ENCODE data around the gene CTAGE1. TPM values are rescaled to one million over a fixed set of nuclear protein-coding genes. Genes with fewer than 3 reads are reported as not detected.

CTAGE1 gene
- total and polyA plus RNA-seq, 4 donors = 0.06 TPM; not detected in 3

- 73 to 80% methylated on average over 5 of the region's 5 CpGs for WGBS, 2 donors
- H3K36me3 ChIP-seq (ENCODE audit: control insufficient read depth in 4 of 4, insufficient read depth in 4 of 4, low read length in 4 of 4) = no peaks in the 10 kb centered on the region
- H3K4me1 ChIP-seq (ENCODE audit: control insufficient read depth in 5 of 5, insufficient read depth in 5 of 5, low read length in 5 of 5) = peaks cover 0 to 10% (median 0%) of the 10 kb centered on the region in 5 donors
- DNase-seq (peak in 1 of 3 donors; percentile 17), ATAC-seq (ENCODE audit: insufficient read depth, low FRiP score) (no peak)
- no peak overlapping the region for H3K27ac ChIP-seq (ENCODE audit: low read depth in 1 of 2, low read length in 1 of 2)
- H3K9me3 ChIP-seq (ENCODE audit: control insufficient read depth in 4 of 4, insufficient read depth in 3 of 4, low read length in 3 of 4) = peaks cover 0 to 2% (median 0%) of the 10 kb centered on the region in 4 donors
- H3K4me3 ChIP-seq = no peak overlapping the region
- H3K9ac ChIP-seq (ENCODE audit: insufficient read depth in 1 of 2, low read length in 2 of 2) = no peak overlapping the region
- H3K27me3 ChIP-seq (ENCODE audit: control insufficient read depth in 3 of 3, insufficient read depth in 3 of 3, low read length in 2 of 3) = no peaks in the 10 kb centered on the region
- TF ChIP-seq, protein P1, sequence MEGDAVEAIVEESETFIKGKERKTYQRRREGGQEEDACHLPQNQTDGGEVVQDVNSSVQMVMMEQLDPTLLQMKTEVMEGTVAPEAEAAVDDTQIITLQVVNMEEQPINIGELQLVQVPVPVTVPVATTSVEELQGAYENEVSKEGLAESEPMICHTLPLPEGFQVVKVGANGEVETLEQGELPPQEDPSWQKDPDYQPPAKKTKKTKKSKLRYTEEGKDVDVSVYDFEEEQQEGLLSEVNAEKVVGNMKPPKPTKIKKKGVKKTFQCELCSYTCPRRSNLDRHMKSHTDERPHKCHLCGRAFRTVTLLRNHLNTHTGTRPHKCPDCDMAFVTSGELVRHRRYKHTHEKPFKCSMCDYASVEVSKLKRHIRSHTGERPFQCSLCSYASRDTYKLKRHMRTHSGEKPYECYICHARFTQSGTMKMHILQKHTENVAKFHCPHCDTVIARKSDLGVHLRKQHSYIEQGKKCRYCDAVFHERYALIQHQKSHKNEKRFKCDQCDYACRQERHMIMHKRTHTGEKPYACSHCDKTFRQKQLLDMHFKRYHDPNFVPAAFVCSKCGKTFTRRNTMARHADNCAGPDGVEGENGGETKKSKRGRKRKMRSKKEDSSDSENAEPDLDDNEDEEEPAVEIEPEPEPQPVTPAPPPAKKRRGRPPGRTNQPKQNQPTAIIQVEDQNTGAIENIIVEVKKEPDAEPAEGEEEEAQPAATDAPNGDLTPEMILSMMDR (IDR thresholded peaks at IDR 0.05; ENCODE audit: control extremely low read depth, extremely low read depth) = no peak
Measured at GRCh38 chr18:22387364-22387763, 30.4 kb downstream of the CTAGE1 start.

DNA sequence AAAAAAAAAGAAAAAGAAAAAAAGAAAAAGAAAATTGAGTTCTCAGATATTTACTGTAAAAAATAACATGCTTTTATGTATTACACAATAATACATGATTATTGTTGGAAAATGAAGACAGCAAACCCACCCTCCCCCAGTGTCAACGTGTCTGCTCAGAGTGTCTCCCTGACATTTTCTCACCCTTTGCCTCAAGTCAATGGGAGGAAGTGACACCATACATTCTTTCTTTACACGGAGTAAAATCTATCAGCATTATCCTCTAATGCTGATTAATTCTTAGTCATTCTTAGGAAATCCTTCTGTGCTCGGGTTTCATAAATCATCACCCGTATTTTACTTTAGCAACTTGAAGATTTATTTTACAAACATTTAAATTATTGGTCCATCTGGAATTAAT lies 32.0 kb downstream of the CTAGE1 start:
- Histone ChIP-seq H3K4me1 (ENCODE audit: control insufficient read depth in 5 of 5, insufficient read depth in 5 of 5, low read length in 5 of 5) (no peaks in the 10 kb centered on the region), H3K27me3 (ENCODE audit: control insufficient read depth in 3 of 3, insufficient read depth in 3 of 3, low read length in 2 of 3) (no peaks in the 10 kb centered on the region), H3K27ac (ENCODE audit: low read depth in 1 of 2, low read length in 1 of 2) (no peak overlapping the region), H3K9me3 (ENCODE audit: control insufficient read depth in 4 of 4, insufficient read depth in 3 of 4, low read length in 3 of 4) (peaks cover 0 to 2% (median 0%) of the 10 kb centered on the region in 4 donors), H3K4me3 (no peak overlapping the region), H3K36me3 (ENCODE audit: control insufficient read depth in 4 of 4, insufficient read depth in 4 of 4, low read length in 4 of 4) (no peaks in the 10 kb centered on the region), H3K9ac (ENCODE audit: insufficient read depth in 1 of 2, low read length in 2 of 2) (no peak overlapping the region)
- TF ChIP-seq, protein P1 (IDR thresholded peaks at IDR 0.05; ENCODE audit: control extremely low read depth, extremely low read depth) = no peak
- 37 to 47% methylated on average over 4 of the region's 4 CpGs for WGBS, 2 donors
- ATAC-seq (ENCODE audit: insufficient read depth, low FRiP score) (no peak), DNase-seq (peak in 1 of 3 donors; percentile 36)

- Histone ChIP-seq H3K27ac (ENCODE audit: low read depth in 1 of 2, low read length in 1 of 2) (no peak overlapping the region), H3K9ac (ENCODE audit: insufficient read depth in 1 of 2, low read length in 2 of 2) (no peak overlapping the region), H3K27me3 (ENCODE audit: control insufficient read depth in 3 of 3, insufficient read depth in 3 of 3, low read length in 2 of 3) (no peaks in the 10 kb centered on the region), H3K36me3 (ENCODE audit: control insufficient read depth in 4 of 4, insufficient read depth in 4 of 4, low read length in 4 of 4) (no peaks in the 10 kb centered on the region), H3K9me3 (ENCODE audit: control insufficient read depth in 4 of 4, insufficient read depth in 3 of 4, low read length in 3 of 4) (no peaks in the 10 kb centered on the region), H3K4me1 (ENCODE audit: control insufficient read depth in 5 of 5, insufficient read depth in 5 of 5, low read length in 5 of 5) (no peaks in the 10 kb centered on the region), H3K4me3 (no peak overlapping the region)
- ATAC-seq (ENCODE audit: insufficient read depth, low FRiP score) (no peak), DNase-seq (peak in 2 of 3 donors; percentile 29 to 31)
- TF ChIP-seq, protein P1 (IDR thresholded peaks at IDR 0.05; ENCODE audit: control extremely low read depth, extremely low read depth) = peak; percentile 24
- 74 to 77% methylated on average over 2 of the region's 2 CpGs for WGBS, 2 donors
Measured at GRCh38 chr18:22378672-22379282, 38.9 kb downstream of the CTAGE1 start.

DNA sequence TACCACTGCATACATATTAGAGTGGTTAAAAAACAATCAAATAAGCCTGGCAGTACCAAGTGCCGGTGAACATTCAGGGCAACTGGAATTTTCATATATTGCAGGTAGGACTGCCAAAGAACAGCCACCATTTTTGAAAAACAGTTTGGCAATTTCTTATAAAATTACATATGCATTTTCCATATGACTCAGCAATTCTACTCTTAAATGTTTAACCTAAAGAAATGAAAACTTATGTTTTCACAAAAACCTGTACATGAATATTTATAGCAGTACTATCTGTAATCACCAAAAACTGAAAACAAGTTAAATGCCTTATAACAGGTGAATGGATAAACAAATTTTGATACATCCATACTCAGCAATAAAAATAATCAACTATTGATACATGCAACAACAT lies 39.9 kb downstream of the CTAGE1 start:
- Histone ChIP-seq H3K36me3 (ENCODE audit: control insufficient read depth in 4 of 4, insufficient read depth in 4 of 4, low read length in 4 of 4) (no peaks in the 10 kb centered on the region), H3K9ac (ENCODE audit: insufficient read depth in 1 of 2, low read length in 2 of 2) (no peak overlapping the region), H3K4me3 (no peak overlapping the region), H3K9me3 (ENCODE audit: control insufficient read depth in 4 of 4, insufficient read depth in 3 of 4, low read length in 3 of 4) (no peaks in the 10 kb centered on the region), H3K27me3 (ENCODE audit: control insufficient read depth in 3 of 3, insufficient read depth in 3 of 3, low read length in 2 of 3) (no peaks in the 10 kb centered on the region), H3K27ac (ENCODE audit: low read depth in 1 of 2, low read length in 1 of 2) (no peak overlapping the region), H3K4me1 (ENCODE audit: control insufficient read depth in 5 of 5, insufficient read depth in 5 of 5, low read length in 5 of 5) (no peaks in the 10 kb centered on the region)
- 97 to 98% methylated on average over 1 of the region's 1 CpG for WGBS, 2 donors
- ATAC-seq (ENCODE audit: insufficient read depth, low FRiP score) (no peak), DNase-seq (no peak)
- TF ChIP-seq, protein P1 (IDR thresholded peaks at IDR 0.05; ENCODE audit: control extremely low read depth, extremely low read depth) = no peak

Data from lung (tissue), 12 donors.